Progenitor cell of endocrine pancreas (in vitro differentiated cells): Measurements from ENCODE around the gene ZNF618. TPM values are rescaled to one million over a fixed set of nuclear protein-coding genes. Genes with fewer than 3 reads are reported as not detected.

Source experiments
- DNase-seq: peaks from one replicate; pipeline ENCODE4 v3.0.0; 2021; ENCODE audit warnings: low spot score; ENCODE audit not compliant: unreplicated experiment
- H3K27ac Mint-ChIP-seq: 2 replicates; pipeline ENCODE4 v1.8.0; 2021; ENCODE audit warnings: mild to moderate bottlenecking, moderate library complexity, mixed read lengths
- H3K27me3 Mint-ChIP-seq: 2 replicates; pipeline ENCODE4 v1.8.0; 2021; ENCODE audit warnings: mixed read lengths
- H3K36me3 Mint-ChIP-seq: 2 replicates; pipeline ENCODE4 v1.8.0; 2022; ENCODE audit warnings: mixed read lengths; ENCODE audit not compliant: insufficient read depth
- H3K4me1 Mint-ChIP-seq: 2 replicates; pipeline ENCODE4 v1.8.0; 2021; ENCODE audit warnings: low read depth, mixed read lengths
- H3K4me3 Mint-ChIP-seq: 2 replicates; pipeline ENCODE4 v1.8.0; 2021; ENCODE audit warnings: low read depth, mild to moderate bottlenecking, moderate library complexity, mixed read lengths
- H3K9me3 Mint-ChIP-seq: 2 replicates; pipeline ENCODE4 v1.8.0; 2021; ENCODE audit warnings: low read depth, mixed read lengths
- CTCF ChIP-seq: fragments of 200-600 bp; sonication (generic); IDR thresholded peaks from one replicate; pipeline ENCODE4 v1.5.0; 2021; ENCODE audit warnings: antibody characterized with exemption, mild to moderate bottlenecking; ENCODE audit not compliant: unreplicated experiment
- total RNA-seq: library from RNA; stranded (reverse); gene quantifications from 2 replicates; pipeline ENCODE4 v1.2.1, GENCODE V29; 2021

The ZNF618 gene
- total RNA-seq, 1 donor from 2014 or later = 85.8 TPM

- Mint-ChIP-seq H3K9me3 (no peaks in the 10 kb centered on the region), H3K4me1 (peaks cover 33% of the 10 kb centered on the region), H3K27me3 (no peaks in the 10 kb centered on the region), H3K4me3 (no peak overlapping the region), H3K36me3 (peaks cover 6% of the 10 kb centered on the region), H3K27ac (no peak overlapping the region)
- DNase-seq = no peak
- no peak for TF ChIP-seq CTCF
Measured at GRCh38 chr9:113912816-113913215, 36.7 kb downstream of the ZNF618 start.

DNA sequence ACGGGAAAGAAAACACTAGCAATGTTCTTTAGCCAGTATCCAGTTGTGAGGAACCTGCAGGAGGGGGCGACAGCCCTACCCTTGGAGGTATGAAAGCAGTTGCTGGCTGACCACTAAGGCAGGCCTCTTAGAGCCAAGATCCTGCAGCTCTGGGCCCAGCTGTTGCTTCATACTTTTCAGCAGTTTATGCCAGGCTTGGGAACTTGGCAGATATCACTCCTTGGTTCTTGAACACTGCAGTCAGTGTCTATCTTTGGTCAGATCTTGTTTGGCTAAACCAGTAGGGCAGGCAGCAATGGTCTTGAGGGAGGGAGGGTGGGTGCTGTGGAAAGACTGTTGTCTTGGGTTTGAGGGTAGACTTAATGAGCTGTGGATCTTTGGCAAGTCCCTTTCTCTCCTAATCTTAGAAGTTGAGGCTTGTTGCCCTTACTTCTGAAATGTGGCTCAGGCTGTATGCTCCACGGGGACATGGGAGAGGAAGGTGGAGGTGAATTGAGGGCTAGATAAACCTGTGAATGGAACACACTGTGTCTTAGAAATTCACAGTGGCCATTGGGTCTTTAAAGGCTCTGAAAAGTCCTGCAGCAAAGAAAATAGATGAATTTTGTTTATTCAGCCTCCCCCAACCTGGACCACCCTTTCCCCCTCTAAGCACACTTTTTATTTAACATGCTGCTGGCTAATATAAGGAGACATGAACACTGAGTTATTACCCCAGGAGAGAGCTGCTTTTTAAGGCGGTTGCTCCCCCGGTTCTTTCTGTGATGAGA is 37.5 kb downstream of the ZNF618 start:
- no peak for TF ChIP-seq CTCF
- no peak overlapping the region for H3K4me3 Mint-ChIP-seq
- peaks cover 6% of the 10 kb centered on the region for H3K36me3 Mint-ChIP-seq
- peak overlapping the region; percentile 53 for H3K27ac Mint-ChIP-seq
- H3K9me3 Mint-ChIP-seq = no peaks in the 10 kb centered on the region
- DNase-seq = no peak
- H3K27me3 Mint-ChIP-seq = no peaks in the 10 kb centered on the region
- H3K4me1 Mint-ChIP-seq = peaks cover 31% of the 10 kb centered on the region

GRCh38 chr9:113914517-113914916 is 38.4 kb downstream of the ZNF618 start:
- H3K4me1 Mint-ChIP-seq = peaks cover 23% of the 10 kb centered on the region
- no peak overlapping the region for H3K4me3 Mint-ChIP-seq
- no peaks in the 10 kb centered on the region for H3K27me3 Mint-ChIP-seq
- TF ChIP-seq CTCF = no peak
- peak overlapping the region; percentile 38 for H3K27ac Mint-ChIP-seq
- no peaks in the 10 kb centered on the region for H3K9me3 Mint-ChIP-seq
- peaks cover 6% of the 10 kb centered on the region for H3K36me3 Mint-ChIP-seq
- no peak for DNase-seq

- peaks cover 8% of the 10 kb centered on the region for H3K36me3 Mint-ChIP-seq
- no peaks in the 10 kb centered on the region for H3K27me3 Mint-ChIP-seq
- peaks cover 17% of the 10 kb centered on the region for H3K4me1 Mint-ChIP-seq
Measured at GRCh38 chr9:113915817-113916434, 39.8 kb downstream of the ZNF618 start.

DNA sequence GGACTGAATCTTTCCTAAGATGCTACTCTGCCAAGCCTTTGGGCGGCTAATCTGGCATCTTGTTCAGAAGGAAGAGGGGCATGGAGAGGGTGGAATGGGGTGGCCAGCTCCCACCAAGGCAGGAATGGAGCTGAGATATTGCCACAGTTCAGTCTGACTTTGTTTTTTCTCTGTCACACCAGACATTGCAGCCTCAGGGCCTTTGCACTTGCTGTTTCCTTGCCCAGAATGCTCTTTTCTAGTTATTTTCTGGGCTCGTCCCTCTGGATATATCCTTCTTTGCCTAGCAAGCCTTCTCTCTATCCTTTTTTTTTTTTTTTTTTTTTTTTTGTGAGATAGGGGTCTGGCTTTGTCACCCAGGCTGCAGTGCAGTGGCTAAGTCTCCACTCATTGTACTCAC is 40.8 kb downstream of the ZNF618 start:
- H3K27me3 Mint-ChIP-seq = no peaks in the 10 kb centered on the region
- no peak overlapping the region for H3K27ac Mint-ChIP-seq
- no peak for DNase-seq
- no peak for TF ChIP-seq CTCF
- peaks cover 2% of the 10 kb centered on the region for H3K9me3 Mint-ChIP-seq
- peaks cover 11% of the 10 kb centered on the region for H3K4me1 Mint-ChIP-seq
- peaks cover 15% of the 10 kb centered on the region for H3K36me3 Mint-ChIP-seq
- no peak overlapping the region for H3K4me3 Mint-ChIP-seq

More at GRCh38 chr9:113915817-113916434, 39.8 kb downstream of the ZNF618 start:
- no peak for DNase-seq
- no peak for TF ChIP-seq CTCF
- H3K9me3 Mint-ChIP-seq = no peaks in the 10 kb centered on the region
- H3K27ac Mint-ChIP-seq = peak overlapping the region; percentile 15
- no peak overlapping the region for H3K4me3 Mint-ChIP-seq
